ENCODE results near the gene NUDT14.

DNA sequence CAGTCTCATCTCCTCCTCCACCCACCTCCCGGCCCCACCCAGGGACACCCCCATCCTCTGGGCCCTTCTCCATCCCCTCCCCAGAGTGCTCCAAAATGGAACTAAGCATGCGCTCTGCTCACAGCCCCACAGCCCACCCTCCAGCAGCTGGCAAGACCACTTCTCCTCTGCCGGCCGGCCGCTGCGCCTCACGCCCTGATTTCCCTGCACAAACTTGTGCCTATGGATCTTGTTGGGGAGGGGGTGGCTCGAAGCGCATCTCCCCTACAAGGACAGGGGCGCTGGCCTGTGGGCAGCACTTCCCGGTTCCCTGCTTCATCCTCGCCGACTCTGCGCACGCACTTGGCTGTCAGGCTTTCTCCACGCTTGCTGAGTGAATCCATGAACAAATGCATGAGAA lies 19.5 kb upstream of the NUDT14 start:
- TF ChIP-seq POLR2AphosphoS5 (IDR thresholded peaks at IDR 0.05; ENCODE audit: low read depth, low read length), result no peak
- TF ChIP-seq, protein P1, sequence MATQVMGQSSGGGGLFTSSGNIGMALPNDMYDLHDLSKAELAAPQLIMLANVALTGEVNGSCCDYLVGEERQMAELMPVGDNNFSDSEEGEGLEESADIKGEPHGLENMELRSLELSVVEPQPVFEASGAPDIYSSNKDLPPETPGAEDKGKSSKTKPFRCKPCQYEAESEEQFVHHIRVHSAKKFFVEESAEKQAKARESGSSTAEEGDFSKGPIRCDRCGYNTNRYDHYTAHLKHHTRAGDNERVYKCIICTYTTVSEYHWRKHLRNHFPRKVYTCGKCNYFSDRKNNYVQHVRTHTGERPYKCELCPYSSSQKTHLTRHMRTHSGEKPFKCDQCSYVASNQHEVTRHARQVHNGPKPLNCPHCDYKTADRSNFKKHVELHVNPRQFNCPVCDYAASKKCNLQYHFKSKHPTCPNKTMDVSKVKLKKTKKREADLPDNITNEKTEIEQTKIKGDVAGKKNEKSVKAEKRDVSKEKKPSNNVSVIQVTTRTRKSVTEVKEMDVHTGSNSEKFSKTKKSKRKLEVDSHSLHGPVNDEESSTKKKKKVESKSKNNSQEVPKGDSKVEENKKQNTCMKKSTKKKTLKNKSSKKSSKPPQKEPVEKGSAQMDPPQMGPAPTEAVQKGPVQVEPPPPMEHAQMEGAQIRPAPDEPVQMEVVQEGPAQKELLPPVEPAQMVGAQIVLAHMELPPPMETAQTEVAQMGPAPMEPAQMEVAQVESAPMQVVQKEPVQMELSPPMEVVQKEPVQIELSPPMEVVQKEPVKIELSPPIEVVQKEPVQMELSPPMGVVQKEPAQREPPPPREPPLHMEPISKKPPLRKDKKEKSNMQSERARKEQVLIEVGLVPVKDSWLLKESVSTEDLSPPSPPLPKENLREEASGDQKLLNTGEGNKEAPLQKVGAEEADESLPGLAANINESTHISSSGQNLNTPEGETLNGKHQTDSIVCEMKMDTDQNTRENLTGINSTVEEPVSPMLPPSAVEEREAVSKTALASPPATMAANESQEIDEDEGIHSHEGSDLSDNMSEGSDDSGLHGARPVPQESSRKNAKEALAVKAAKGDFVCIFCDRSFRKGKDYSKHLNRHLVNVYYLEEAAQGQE (IDR thresholded peaks at IDR 0.05; ENCODE audit: insufficient read depth in 1 of 2, low read depth in 2 of 2, low read length in 2 of 2), result no peak
- TF ChIP-seq FOXP2 (optimal IDR thresholded peaks at IDR 0.05; ENCODE audit: borderline replicate concordance, extremely low read depth, extremely low read length, insufficient read depth), result no peak
- TF ChIP-seq SIN3A (IDR thresholded peaks at IDR 0.05; ENCODE audit: borderline replicate concordance, insufficient read depth, low read length), result no peak
- TF ChIP-seq TAF1 (IDR thresholded peaks at IDR 0.05; ENCODE audit: borderline replicate concordance, insufficient read depth, low read length), result no peak

All from PFSK-1 (cell line).